Heart left ventricle (tissue), 13 donors: ENCODE data around the gene MTG1.

Experiments used
- POLR2A ChIP-seq, 2 donors: fragments of 450-650 bp; IDR thresholded peaks; one replicate each; pipeline ENCODE4 v1.6.1; 2017; ENCODE audit warnings: antibody characterized with exemption in 2 of 2, mild to moderate bottlenecking in 2 of 2, moderate library complexity in 2 of 2
- TF ChIP-seq, protein P1 (sequence below), 12 donors: fragments of 200-600 bp; sonication (generic) in 4 of 12; IDR thresholded peaks; one replicate each; pipeline versions ENCODE4 v1.5.0 to v1.8.0; 2018 to 2022; ENCODE audit warnings: antibody characterized with exemption in 12 of 12, mild to moderate bottlenecking in 5 of 12
- donor health status: ischemic (EF 13 %, LVEDD 7.1; RV severe dilation, severe dysfunction).
- donor health status: DM: no; HTN: yes; CAD: no.
- donor health status: DM: no; HTN: no; CAD: no.
- donor health status: ischemic (EF 25% LVEDD 6.9; RV normal size, moderate dysfunction).
- donor health status: ischemic (EF 25% LVEDD 5.7; RV mildly dilated, moderate dysfunction).
- donor health status: ischemic (EF 35%, LVEDD 5.7; RV mildly dilated, moderate dysfunction).
- donor health status: nonischemic (EF 11% LVEDD 7.7; RV severe dilation, severe dysfunction).
- donor health status: DM: yes; HTN: yes; CAD: no.
- donor health status: PGD.
- donor health status: ischemic (EF 29% LVEDD 5.4; RV normal size, mild dysfunction).
- donor health status: nonischemic (EF 23%, LVEDD 6.1; RV moderate dilation, normal function).

DNA sequence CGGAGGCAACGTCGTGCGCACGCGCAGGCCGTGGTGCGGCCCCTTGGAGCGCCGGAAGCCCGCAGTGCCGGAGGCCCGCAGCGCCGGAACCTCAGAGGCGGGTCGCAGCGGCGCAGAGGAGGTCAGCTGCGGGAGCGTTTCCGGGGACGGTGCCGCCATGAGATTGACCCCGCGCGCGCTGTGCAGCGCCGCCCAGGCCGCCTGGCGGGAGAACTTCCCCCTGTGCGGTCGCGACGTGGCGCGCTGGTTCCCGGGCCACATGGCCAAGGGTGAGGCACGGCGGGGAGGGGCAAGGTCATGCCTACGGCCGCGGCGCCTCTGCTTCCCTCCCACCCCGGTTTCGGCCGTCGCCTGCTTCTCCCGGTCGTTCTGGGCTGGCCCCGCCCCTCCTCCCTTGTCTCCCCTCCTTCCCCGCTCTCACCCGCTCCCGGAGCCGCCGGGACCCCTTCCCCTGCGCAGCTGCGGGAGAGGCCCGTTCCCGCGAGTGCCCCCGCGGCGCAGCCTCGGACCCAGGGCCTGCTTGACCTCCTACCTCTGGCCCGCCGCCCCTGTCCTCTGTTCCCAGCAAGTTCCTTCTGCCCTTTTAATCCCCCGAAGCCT is at the start of gene MTG1:
- TF ChIP-seq POLR2A (IDR thresholded peaks at IDR 0.05) = peak in 1 of 2 donors; percentile 87
- TF ChIP-seq, protein P1, sequence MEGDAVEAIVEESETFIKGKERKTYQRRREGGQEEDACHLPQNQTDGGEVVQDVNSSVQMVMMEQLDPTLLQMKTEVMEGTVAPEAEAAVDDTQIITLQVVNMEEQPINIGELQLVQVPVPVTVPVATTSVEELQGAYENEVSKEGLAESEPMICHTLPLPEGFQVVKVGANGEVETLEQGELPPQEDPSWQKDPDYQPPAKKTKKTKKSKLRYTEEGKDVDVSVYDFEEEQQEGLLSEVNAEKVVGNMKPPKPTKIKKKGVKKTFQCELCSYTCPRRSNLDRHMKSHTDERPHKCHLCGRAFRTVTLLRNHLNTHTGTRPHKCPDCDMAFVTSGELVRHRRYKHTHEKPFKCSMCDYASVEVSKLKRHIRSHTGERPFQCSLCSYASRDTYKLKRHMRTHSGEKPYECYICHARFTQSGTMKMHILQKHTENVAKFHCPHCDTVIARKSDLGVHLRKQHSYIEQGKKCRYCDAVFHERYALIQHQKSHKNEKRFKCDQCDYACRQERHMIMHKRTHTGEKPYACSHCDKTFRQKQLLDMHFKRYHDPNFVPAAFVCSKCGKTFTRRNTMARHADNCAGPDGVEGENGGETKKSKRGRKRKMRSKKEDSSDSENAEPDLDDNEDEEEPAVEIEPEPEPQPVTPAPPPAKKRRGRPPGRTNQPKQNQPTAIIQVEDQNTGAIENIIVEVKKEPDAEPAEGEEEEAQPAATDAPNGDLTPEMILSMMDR (IDR thresholded peaks at IDR 0.05) = peak in 7 of 12 donors; percentile 8 to 51 (median 35)
